Pancreas (tissue), 10 donors: ENCODE measurements around the gene MYL12A. TPM values are rescaled to one million over a fixed set of nuclear protein-coding genes. Genes with fewer than 3 reads are reported as not detected.
"Not testable (repeated sequence)": the region's sequence is repeated elsewhere in the genome, so short reads cannot be mapped to it uniquely, and the experiment has no call there.

ENCODE experiments used
- ATAC-seq, 4 donors: fragments of 200-7000 bp; cut with Tn5 transposase; one replicate each; pipeline versions ENCODE4 v1.8.0 to v1.9.1; 2020; ENCODE audit warnings: mild to moderate bottlenecking in 4 of 4, moderate library complexity in 4 of 4
- DNase-seq, 6 donors: peaks; one replicate each; pipeline ENCODE4 v3.0.0-alpha.2; 2020
- FAIRE-seq: peaks from 2 replicates; lab custom pipeline; 2012; peaks lifted over from hg19 to GRCh38; lab: Jason Lieb, UNC
- H3K27ac ChIP-seq, 4 donors: fragments of 200-600 bp; sonication (generic); 1 replicate in 3 of 4; 2 replicates in 1 of 4; pipeline versions ENCODE4 v1.5.0 to v1.8.0; 2020
- H3K27me3 ChIP-seq, 4 donors: fragments of 200-600 bp; one replicate each; pipeline ENCODE4 v1.8.0; 2021
- H3K36me3 ChIP-seq, 3 donors: fragments of 200-600 bp; sonication (generic) in 1 of 3; one replicate each; pipeline versions ENCODE4 v1.5.0 to v1.8.0; 2020 to 2021
- H3K4me1 ChIP-seq, 3 donors: fragments of 200-600 bp; one replicate each; pipeline ENCODE4 v1.8.0; 2021
- H3K4me3 ChIP-seq, 4 donors: fragments of 200-600 bp; sonication (generic) in 2 of 4; one replicate each; pipeline versions ENCODE4 v1.5.0 to v1.8.0; 2020 to 2021
- H3K9me3 ChIP-seq, 4 donors: fragments of 200-600 bp; one replicate each; pipeline ENCODE4 v1.8.0; 2021
- CTCF ChIP-seq, 4 donors: fragments of 200-600 bp; sonication (generic) in 3 of 4; IDR thresholded peaks; one replicate each; pipeline versions ENCODE4 v1.5.0 to v1.8.0; 2021; ENCODE audit warnings: antibody characterized with exemption in 4 of 4
- WGBS, 2 donors: extraction: QIAGEN DNeasy Blood & Tissue Kit; methylation state at CpG; one replicate each; pipeline ENCODE4 v1.1.7; 2013; 5-methylcytosine and 5-hydroxymethylcytosine counted together
- intact Hi-C, 3 donors: fragments of 100-400 bp; cut with DNase I; formaldehyde crosslinking; loops; one replicate each; pipeline versions ENCODE4 v1.11.1 to v1.14.2; 2022
- polyA plus RNA-seq, 2 donors: library from polyadenylated mRNA; stranded (reverse); fragments of 200-250 nt; gene quantifications; one replicate each; pipeline ENCODE4 v1.2.3, GENCODE V29; 2013
- total RNA-seq, 6 donors: library from RNA; stranded (reverse); fragmentation: NEBNext Ultra II Directional in 4 of 6; extraction: Animal tissue kit (Norgen Biotek cat#: 25700) in 4 of 6; gene quantifications; one replicate each; pipeline versions ENCODE4 v1.2.1 to v1.2.4, GENCODE V29; 2021 to 2023
- donor health status: healthy with polysubstance abuse.
- donor health status: DM: no; HTN: no; CAD: no; lungs with moderate emphysema.
- donor health status: DM: no; HTN: no; CAD: no.
- donor health status: control.
- donor health status: control.
- donor health status: Bipolar disorder and iron deficiency.
- donor health status: DM: yes; HTN: yes; CAD: no.
- donor health status: DM: no; HTN: no; CAD: no.
- donor health status: DM: no; HTN: no; CAD: no.
- donor health status: DM: yes; HTN: yes; CAD: no.

Gene MYL12A
- total and polyA plus RNA-seq, 8 donors: 89.6 to 203 (median 116) TPM

GRCh38 chr18:3266062-3266608 is 18.5 kb downstream of the MYL12A start:
- FAIRE-seq: no peak
- Histone ChIP-seq H3K9me3 (no peaks in the 10 kb centered on the region), H3K4me3 (no peak overlapping the region), H3K4me1 (peaks cover 23 to 65% (median 64%) of the 10 kb centered on the region in 3 donors), H3K27me3 (no peaks in the 10 kb centered on the region), H3K36me3 (no peaks in the 10 kb centered on the region), H3K27ac (no peak overlapping the region)
- ATAC-seq: no peak
- no peak for TF ChIP-seq CTCF (IDR thresholded peaks at IDR 0.05)
- intact Hi-C loops: no loop called here
- 40 to 47% methylated on average over 7 of the region's 7 CpGs for WGBS, 2 donors
- peak in 1 of 6 donors; percentile 29 for DNase-seq

GRCh38 chr18:3268306-3268705 is 20.7 kb downstream of the MYL12A start:
- Histone ChIP-seq H3K27ac (no peak overlapping the region), H3K4me3 (no peak overlapping the region), H3K27me3 (no peaks in the 10 kb centered on the region), H3K4me1 (peaks cover 23 to 64% (median 61%) of the 10 kb centered on the region in 3 donors), H3K36me3 (no peaks in the 10 kb centered on the region), H3K9me3 (no peaks in the 10 kb centered on the region)
- peak in 3 of 4 donors; percentile 43 to 54 (median 44) for ATAC-seq
- no peak for TF ChIP-seq CTCF (IDR thresholded peaks at IDR 0.05)
- no peak for DNase-seq
- no peak for FAIRE-seq
- intact Hi-C loops: no loop called here

- DNase-seq (no peak), FAIRE-seq (no peak), ATAC-seq (no peak)
- no peak for TF ChIP-seq CTCF (IDR thresholded peaks at IDR 0.05)
- peaks cover 0 to 6% (median under 1%) of the 10 kb centered on the region in 3 donors for H3K36me3 ChIP-seq
- H3K4me3 ChIP-seq: no peak overlapping the region
- H3K27ac ChIP-seq: no peak overlapping the region
- peaks cover 19 to 53% (median 50%) of the 10 kb centered on the region in 3 donors for H3K4me1 ChIP-seq
- no peaks in the 10 kb centered on the region for H3K9me3 ChIP-seq
- intact Hi-C loops: no loop called here
- WGBS, 2 donors: 68 to 76% methylated on average over 4 of the region's 4 CpGs
- no peaks in the 10 kb centered on the region for H3K27me3 ChIP-seq
Measured at GRCh38 chr18:3269241-3269913, 21.8 kb downstream of the MYL12A start.

- intact Hi-C loops: no loop called here
- ATAC-seq: no peak
- WGBS, 2 donors: 94 to 97% methylated on average over 1 of the region's 1 CpG
- Histone ChIP-seq H3K9me3 (no peaks in the 10 kb centered on the region), H3K4me3 (no peak overlapping the region), H3K27me3 (no peaks in the 10 kb centered on the region), H3K36me3 (peaks cover 0 to 12% (median 6%) of the 10 kb centered on the region in 3 donors), H3K27ac (no peak overlapping the region), H3K4me1 (peaks cover 13 to 48% (median 45%) of the 10 kb centered on the region in 3 donors)
- FAIRE-seq: no peak
- DNase-seq: no peak
- no peak for TF ChIP-seq CTCF (IDR thresholded peaks at IDR 0.05)
Measured at GRCh38 chr18:3269914-3270299, 22.3 kb downstream of the MYL12A start.

- intact Hi-C loops: no loop called here
- peaks cover 0 to 41% (median 6%) of the 10 kb centered on the region in 3 donors for H3K36me3 ChIP-seq
- DNase-seq (no peak), ATAC-seq (no peak), FAIRE-seq (no peak)
- TF ChIP-seq CTCF (IDR thresholded peaks at IDR 0.05): no peak
- 51% methylated on average over 3 of the region's 3 CpGs for WGBS, 2 donors
- H3K9me3 ChIP-seq: no peaks in the 10 kb centered on the region
- no peak overlapping the region for H3K27ac ChIP-seq
- no peak overlapping the region for H3K4me3 ChIP-seq
- H3K4me1 ChIP-seq: peaks cover 12 to 20% (median 18%) of the 10 kb centered on the region in 3 donors
- no peaks in the 10 kb centered on the region for H3K27me3 ChIP-seq
Measured at GRCh38 chr18:3273042-3273441, 25.4 kb downstream of the MYL12A start.

- peaks cover 0 to 48% (median 6%) of the 10 kb centered on the region in 3 donors for H3K36me3 ChIP-seq
- ATAC-seq, DNase-seq, H3K27ac ChIP-seq, FAIRE-seq, H3K27me3 ChIP-seq, H3K4me3 ChIP-seq, H3K4me1 ChIP-seq, H3K9me3 ChIP-seq, intact Hi-C loops: not testable (repeated sequence)
- 81 to 84% methylated on average over 7 of the region's 7 CpGs for WGBS, 2 donors
Measured at GRCh38 chr18:3277643-3278213, 30.1 kb downstream of the MYL12A start.
